ENCODE measurements around the gene ATP5ME. TPM values are rescaled to one million over a fixed set of nuclear protein-coding genes. Genes with fewer than 3 reads are reported as not detected.
"Not testable (repeated sequence)": the region's sequence is repeated elsewhere in the genome, so short reads cannot be mapped to it uniquely, and the experiment has no call there.

The ATP5ME gene
- total RNA-seq, 1 donor from 2014 or later, result 69.9 TPM

- peak; percentile 23 for DNase-seq (ENCODE audit: low read depth)
These were observed 17.4 kb downstream of the ATP5ME start for GRCh38 chr4:656436-657337.

- no peak for DNase-seq (ENCODE audit: low read depth)
These were observed 18.5 kb downstream of the ATP5ME start for GRCh38 chr4:655464-656151.

- DNase-seq (ENCODE audit: low read depth), result no peak
These were observed 19.1 kb downstream of the ATP5ME start for GRCh38 chr4:654871-655463.

- DNase-seq (ENCODE audit: low read depth), result no peak
These were observed 19.6 kb downstream of the ATP5ME start for GRCh38 chr4:654503-654845.

- DNase-seq (ENCODE audit: low read depth), result no peak
These were observed 20.1 kb downstream of the ATP5ME start for GRCh38 chr4:653831-654502.

- DNase-seq (ENCODE audit: low read depth), result no peak
These were observed 20.8 kb downstream of the ATP5ME start for GRCh38 chr4:653080-653821.

GRCh38 chr4:651884-652642, 22.0 kb downstream of the ATP5ME start:
- no peak for DNase-seq (ENCODE audit: low read depth)

GRCh38 chr4:650951-651883, 22.9 kb downstream of the ATP5ME start:
- peak; percentile 45 for DNase-seq (ENCODE audit: low read depth)

GRCh38 chr4:650461-650860, 23.6 kb downstream of the ATP5ME start:
- no peak for DNase-seq (ENCODE audit: low read depth)

- no peak for DNase-seq (ENCODE audit: low read depth)
These were observed 24.2 kb downstream of the ATP5ME start for GRCh38 chr4:649751-650310.

- no peak for DNase-seq (ENCODE audit: low read depth)
These were observed 24.8 kb downstream of the ATP5ME start for GRCh38 chr4:649293-649625.

- peak; percentile 79 for DNase-seq (ENCODE audit: low read depth)
These were observed 25.3 kb downstream of the ATP5ME start for GRCh38 chr4:648579-649292.

GRCh38 chr4:647481-647880, 26.6 kb downstream of the ATP5ME start:
- no peak for DNase-seq (ENCODE audit: low read depth)

- no peak for DNase-seq (ENCODE audit: low read depth)
These were observed 27.6 kb downstream of the ATP5ME start for GRCh38 chr4:646460-646859.

- not testable (repeated sequence) for DNase-seq (ENCODE audit: low read depth)
These were observed 31.7 kb downstream of the ATP5ME start for GRCh38 chr4:642366-642765.

GRCh38 chr4:637536-638280, 36.4 kb downstream of the ATP5ME start:
- DNase-seq (ENCODE audit: low read depth), result no peak

- no peak for DNase-seq (ENCODE audit: low read depth)
These were observed 37.4 kb downstream of the ATP5ME start for GRCh38 chr4:636628-637159.
